Esophagus squamous epithelium (tissue), 5 donors: ENCODE measurements around the gene UGT1A5. TPM values are rescaled to one million over a fixed set of nuclear protein-coding genes. Genes with fewer than 3 reads are reported as not detected.

Experiments
- DNase-seq: peaks from one replicate; lab custom pipeline; 2025; lab: John Stamatoyannopoulos, UW
- H3K27ac ChIP-seq, 4 donors: fragments of 200-600 bp; sonication (generic); one replicate each; pipeline ENCODE4 v1.5.1; 2016 to 2019; ENCODE audit warnings: mild to moderate bottlenecking in 1 of 4
- H3K27me3 ChIP-seq, 4 donors: fragments of 200-600 bp; sonication (generic); 1 replicate in 3 of 4; 2 replicates in 1 of 4; pipeline versions ENCODE4 v1.5.1 to v1.6.0; 2017 to 2021; ENCODE audit warnings: antibody characterized with exemption in 1 of 4
- H3K36me3 ChIP-seq, 3 donors: fragments of 200-600 bp; sonication (generic); one replicate each; pipeline ENCODE4 v1.5.1; 2016 to 2019
- H3K4me1 ChIP-seq, 3 donors: fragments of 200-600 bp; sonication (generic); one replicate each; pipeline ENCODE4 v1.5.1; 2017 to 2019
- H3K4me3 ChIP-seq, 4 donors: fragments of 200-600 bp; sonication (generic); 1 replicate in 3 of 4; 2 replicates in 1 of 4; pipeline ENCODE4 v1.5.1; 2016 to 2019; ENCODE audit warnings: mild to moderate bottlenecking in 2 of 4, moderate library complexity in 1 of 4
- H3K9me3 ChIP-seq, 3 donors: fragments of 200-600 bp; sonication (generic); one replicate each; pipeline ENCODE4 v1.5.1; 2016 to 2019
- POLR2A ChIP-seq, 4 donors: fragments of 450-650 bp; IDR thresholded peaks; one replicate each; pipeline ENCODE4 v1.6.1; 2017; ENCODE audit warnings: antibody characterized with exemption in 4 of 4, mild to moderate bottlenecking in 4 of 4, moderate library complexity in 3 of 4
- WGBS, 2 donors: methylation state at CpG; one replicate each; pipeline ENCODE4 v1.1.5; 2018; 5-methylcytosine and 5-hydroxymethylcytosine counted together
- intact Hi-C: fragments of 100-400 bp; cut with DNase I; formaldehyde crosslinking; loops from one replicate; pipeline ENCODE4 v1.15.0; 2022
- total RNA-seq, 4 donors: library from RNA; depleted of rRNA; stranded (reverse); fragments of >200 nt; gene quantifications; one replicate each; pipeline ENCODE4 v1.1.0, GENCODE V29; 2016
- TF ChIP-seq, protein P1 (sequence below), 6 experiments: fragments of 450-650 bp in 4 of 6; fragments of 200-600 bp in 2 of 6; sonication (generic) in 2 of 6; IDR thresholded peaks; one replicate each; pipeline ENCODE4 v1.5.1; 2016 to 2019; ENCODE audit warnings: antibody characterized with exemption in 6 of 6, mild to moderate bottlenecking in 4 of 6, moderate library complexity in 4 of 6
- donor health status: DM: yes; HTN: yes; CAD: no.

Gene UGT1A5
- total RNA-seq, 4 donors from 2014 or later: 0.67 to 9.7 (median 5.8) TPM

- DNase-seq: no peak
- intact Hi-C loops: no loop called here
- H3K36me3 ChIP-seq: no peaks in the 10 kb centered on the region
- peaks cover 0 to 10% (median 0%) of the 10 kb centered on the region in 4 donors for H3K27me3 ChIP-seq
- WGBS, 2 donors: 78 to 83% methylated on average over 6 of the region's 6 CpGs
- no peaks in the 10 kb centered on the region for H3K4me1 ChIP-seq
- H3K9me3 ChIP-seq: no peaks in the 10 kb centered on the region
- H3K27ac ChIP-seq: no peak overlapping the region
- TF ChIP-seq, protein P1, sequence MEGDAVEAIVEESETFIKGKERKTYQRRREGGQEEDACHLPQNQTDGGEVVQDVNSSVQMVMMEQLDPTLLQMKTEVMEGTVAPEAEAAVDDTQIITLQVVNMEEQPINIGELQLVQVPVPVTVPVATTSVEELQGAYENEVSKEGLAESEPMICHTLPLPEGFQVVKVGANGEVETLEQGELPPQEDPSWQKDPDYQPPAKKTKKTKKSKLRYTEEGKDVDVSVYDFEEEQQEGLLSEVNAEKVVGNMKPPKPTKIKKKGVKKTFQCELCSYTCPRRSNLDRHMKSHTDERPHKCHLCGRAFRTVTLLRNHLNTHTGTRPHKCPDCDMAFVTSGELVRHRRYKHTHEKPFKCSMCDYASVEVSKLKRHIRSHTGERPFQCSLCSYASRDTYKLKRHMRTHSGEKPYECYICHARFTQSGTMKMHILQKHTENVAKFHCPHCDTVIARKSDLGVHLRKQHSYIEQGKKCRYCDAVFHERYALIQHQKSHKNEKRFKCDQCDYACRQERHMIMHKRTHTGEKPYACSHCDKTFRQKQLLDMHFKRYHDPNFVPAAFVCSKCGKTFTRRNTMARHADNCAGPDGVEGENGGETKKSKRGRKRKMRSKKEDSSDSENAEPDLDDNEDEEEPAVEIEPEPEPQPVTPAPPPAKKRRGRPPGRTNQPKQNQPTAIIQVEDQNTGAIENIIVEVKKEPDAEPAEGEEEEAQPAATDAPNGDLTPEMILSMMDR (IDR thresholded peaks at IDR 0.05): no peak
- no peak for TF ChIP-seq POLR2A (IDR thresholded peaks at IDR 0.05)
- no peak overlapping the region for H3K4me3 ChIP-seq
Measured at GRCh38 chr2:233815861-233816260, 103.2 kb downstream of the UGT1A5 start.

DNA sequence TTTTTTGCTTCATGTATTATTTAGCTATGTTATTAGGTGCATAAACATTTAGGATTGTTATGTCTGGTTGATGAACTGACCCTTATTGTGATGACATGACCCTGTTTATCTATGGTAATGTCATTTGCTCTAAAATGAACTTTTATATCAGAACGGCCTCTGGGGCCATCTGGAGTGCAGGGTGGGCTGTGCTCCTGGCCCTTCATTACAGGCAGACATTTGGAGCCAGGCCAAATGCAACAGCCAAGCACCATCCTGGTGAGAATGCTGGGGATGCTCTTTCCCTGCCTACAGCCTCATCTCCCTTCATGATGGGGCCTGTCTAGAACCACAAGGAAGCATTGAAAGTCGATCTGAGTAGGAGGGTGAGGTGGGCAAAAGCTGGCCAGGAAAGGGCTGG, 103.6 kb downstream of the UGT1A5 start:
- intact Hi-C loops: no loop called here
- Histone ChIP-seq H3K9me3 (no peaks in the 10 kb centered on the region), H3K27ac (no peak overlapping the region), H3K4me3 (no peak overlapping the region), H3K36me3 (no peaks in the 10 kb centered on the region), H3K4me1 (no peaks in the 10 kb centered on the region), H3K27me3 (peaks cover 0 to 6% (median 0%) of the 10 kb centered on the region in 4 donors)
- TF ChIP-seq POLR2A (IDR thresholded peaks at IDR 0.05): no peak
- TF ChIP-seq, protein P1 (IDR thresholded peaks at IDR 0.05): no peak
- no peak for DNase-seq
- WGBS, 2 donors: 33 to 36% methylated on average over 2 of the region's 2 CpGs

DNA sequence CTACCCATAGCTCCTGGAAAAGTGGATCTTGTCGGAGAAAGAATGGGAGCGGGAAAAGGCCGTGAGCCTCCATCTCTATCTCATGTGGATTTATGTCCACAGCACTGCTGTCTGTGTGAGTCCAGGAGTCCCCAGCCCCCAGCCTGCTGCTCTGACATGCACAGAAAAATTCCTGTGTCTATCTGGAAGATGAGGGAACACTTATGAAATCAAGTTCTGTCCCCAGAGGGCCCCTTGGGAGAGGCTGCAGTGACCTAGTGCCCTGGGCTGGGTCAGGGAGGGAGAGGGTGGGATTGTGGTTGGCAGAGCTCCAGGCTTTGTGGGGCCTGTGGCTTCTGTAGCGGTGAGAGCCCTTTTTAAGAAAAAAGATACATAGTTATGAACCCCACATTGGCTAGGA, 104.1 kb downstream of the UGT1A5 start:
- Histone ChIP-seq H3K36me3 (no peaks in the 10 kb centered on the region), H3K27me3 (peaks cover 0 to 1% (median 0%) of the 10 kb centered on the region in 4 donors), H3K4me3 (no peak overlapping the region), H3K9me3 (no peaks in the 10 kb centered on the region), H3K4me1 (no peaks in the 10 kb centered on the region), H3K27ac (no peak overlapping the region)
- DNase-seq: no peak
- intact Hi-C loops: no loop called here
- TF ChIP-seq POLR2A (IDR thresholded peaks at IDR 0.05): no peak
- TF ChIP-seq, protein P1 (IDR thresholded peaks at IDR 0.05): no peak
- 70 to 88% methylated on average over 4 of the region's 4 CpGs for WGBS, 2 donors

GRCh38 chr2:233817361-233817911, 104.7 kb downstream of the UGT1A5 start:
- H3K4me3 ChIP-seq: no peak overlapping the region
- WGBS, 2 donors: 89 to 100% methylated on average over 2 of the region's 3 CpGs
- intact Hi-C loops: no loop called here
- no peak for DNase-seq
- no peaks in the 10 kb centered on the region for H3K4me1 ChIP-seq
- H3K27me3 ChIP-seq: no peaks in the 10 kb centered on the region
- no peaks in the 10 kb centered on the region for H3K36me3 ChIP-seq
- H3K9me3 ChIP-seq: no peaks in the 10 kb centered on the region
- no peak overlapping the region for H3K27ac ChIP-seq
- no peak for TF ChIP-seq POLR2A (IDR thresholded peaks at IDR 0.05)
- TF ChIP-seq, protein P1 (IDR thresholded peaks at IDR 0.05): no peak

DNA sequence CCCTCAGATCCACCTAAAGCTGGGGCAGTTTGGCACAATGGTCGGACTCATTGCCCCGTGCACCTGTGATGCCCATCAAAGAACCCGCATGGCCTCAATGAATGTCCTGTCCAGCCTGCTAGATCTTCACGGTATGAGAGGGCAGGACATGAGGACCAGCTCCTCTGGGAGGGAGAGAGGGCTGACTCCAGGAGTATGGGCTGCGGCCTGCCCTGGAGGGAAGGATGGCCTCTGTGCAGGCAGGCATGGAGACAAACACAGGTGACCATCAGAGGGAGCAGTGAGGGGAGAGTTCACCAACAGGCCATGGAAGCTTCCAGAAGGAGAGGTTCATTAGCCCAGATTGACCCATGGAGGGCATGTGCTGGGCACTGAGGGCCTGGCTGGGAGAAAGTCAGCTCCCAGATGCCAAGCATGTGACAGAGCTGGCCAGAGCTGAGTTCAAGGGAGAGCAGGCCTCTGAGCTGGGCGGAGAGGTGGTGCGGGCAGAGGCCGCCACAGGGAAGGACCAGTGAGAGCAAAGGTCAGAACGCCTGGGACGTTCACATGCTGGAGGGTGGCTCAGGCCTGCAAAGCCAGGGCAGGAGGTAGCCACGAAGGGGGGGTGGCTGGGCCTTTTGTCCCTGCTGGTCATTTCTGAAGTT, 105.4 kb downstream of the UGT1A5 start:
- no peaks in the 10 kb centered on the region for H3K36me3 ChIP-seq
- no peaks in the 10 kb centered on the region for H3K27me3 ChIP-seq
- DNase-seq: no peak
- TF ChIP-seq POLR2A (IDR thresholded peaks at IDR 0.05): no peak
- TF ChIP-seq, protein P1 (IDR thresholded peaks at IDR 0.05): no peak
- 90% methylated on average over 9 of the region's 11 CpGs; no CpG with 5 or more reads in 1 of the 2 donors for WGBS, 2 donors
- H3K9me3 ChIP-seq: no peaks in the 10 kb centered on the region
- H3K4me3 ChIP-seq: no peak overlapping the region
- H3K4me1 ChIP-seq: no peaks in the 10 kb centered on the region
- intact Hi-C loops: no loop called here
- H3K27ac ChIP-seq: no peak overlapping the region
